ENCODE measurements around the gene RND1.

The RND1 gene

DNA sequence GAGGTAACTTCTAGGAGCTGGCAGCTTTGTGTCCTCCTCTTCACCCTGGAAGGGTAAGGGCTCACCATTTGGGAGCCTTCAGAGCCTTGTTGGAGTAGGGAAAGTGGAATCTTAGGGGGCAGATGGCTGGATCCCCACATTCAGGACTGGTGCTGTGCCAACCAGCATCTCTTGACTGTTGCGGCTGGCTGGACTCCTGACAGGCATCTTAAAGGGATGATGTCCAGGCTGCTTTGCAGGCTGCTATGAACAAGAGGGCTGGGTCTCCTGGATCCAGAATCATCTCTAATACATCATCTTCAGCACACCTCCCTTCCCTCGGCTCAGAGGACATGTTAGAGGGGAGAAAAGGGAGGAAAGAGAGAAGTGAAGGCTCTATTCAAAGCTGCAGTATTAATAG lies 43.0 kb downstream of the RND1 start:
- DNase-seq (ENCODE audit: extremely low read depth, low read depth), result no peak
- H3K4me3 ChIP-seq (replicated peaks; ENCODE audit: low read depth, low read length), result no peak overlapping the region
- TF ChIP-seq, protein P1, sequence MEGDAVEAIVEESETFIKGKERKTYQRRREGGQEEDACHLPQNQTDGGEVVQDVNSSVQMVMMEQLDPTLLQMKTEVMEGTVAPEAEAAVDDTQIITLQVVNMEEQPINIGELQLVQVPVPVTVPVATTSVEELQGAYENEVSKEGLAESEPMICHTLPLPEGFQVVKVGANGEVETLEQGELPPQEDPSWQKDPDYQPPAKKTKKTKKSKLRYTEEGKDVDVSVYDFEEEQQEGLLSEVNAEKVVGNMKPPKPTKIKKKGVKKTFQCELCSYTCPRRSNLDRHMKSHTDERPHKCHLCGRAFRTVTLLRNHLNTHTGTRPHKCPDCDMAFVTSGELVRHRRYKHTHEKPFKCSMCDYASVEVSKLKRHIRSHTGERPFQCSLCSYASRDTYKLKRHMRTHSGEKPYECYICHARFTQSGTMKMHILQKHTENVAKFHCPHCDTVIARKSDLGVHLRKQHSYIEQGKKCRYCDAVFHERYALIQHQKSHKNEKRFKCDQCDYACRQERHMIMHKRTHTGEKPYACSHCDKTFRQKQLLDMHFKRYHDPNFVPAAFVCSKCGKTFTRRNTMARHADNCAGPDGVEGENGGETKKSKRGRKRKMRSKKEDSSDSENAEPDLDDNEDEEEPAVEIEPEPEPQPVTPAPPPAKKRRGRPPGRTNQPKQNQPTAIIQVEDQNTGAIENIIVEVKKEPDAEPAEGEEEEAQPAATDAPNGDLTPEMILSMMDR (IDR thresholded peaks at IDR 0.05; ENCODE audit: low read depth, low read length, missing control alignments), result no peak

DNA sequence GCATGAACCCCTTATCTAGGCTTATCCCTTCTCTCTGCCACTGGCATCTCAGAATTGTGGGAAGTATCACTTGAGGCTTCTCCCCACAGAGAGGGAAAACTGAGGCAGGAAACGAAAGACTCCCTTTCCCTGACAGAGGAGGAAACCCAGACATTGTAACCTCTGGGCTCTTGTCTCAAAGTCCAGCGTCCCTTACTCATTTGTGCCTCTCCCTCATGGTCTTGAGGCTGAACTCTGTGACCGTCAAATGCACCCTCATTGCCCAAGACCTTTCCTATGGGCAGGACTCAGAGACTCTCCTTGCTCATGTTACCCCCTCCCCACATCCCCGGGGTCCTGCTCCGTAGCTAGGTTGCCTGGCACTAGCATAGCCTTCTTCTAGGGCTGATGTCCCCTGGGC lies 43.5 kb downstream of the RND1 start:
- TF ChIP-seq, protein P1 (IDR thresholded peaks at IDR 0.05; ENCODE audit: low read depth, low read length, missing control alignments), result no peak
- H3K4me3 ChIP-seq (replicated peaks; ENCODE audit: low read depth, low read length), result no peak overlapping the region
- DNase-seq (ENCODE audit: extremely low read depth, low read depth), result no peak

DNA sequence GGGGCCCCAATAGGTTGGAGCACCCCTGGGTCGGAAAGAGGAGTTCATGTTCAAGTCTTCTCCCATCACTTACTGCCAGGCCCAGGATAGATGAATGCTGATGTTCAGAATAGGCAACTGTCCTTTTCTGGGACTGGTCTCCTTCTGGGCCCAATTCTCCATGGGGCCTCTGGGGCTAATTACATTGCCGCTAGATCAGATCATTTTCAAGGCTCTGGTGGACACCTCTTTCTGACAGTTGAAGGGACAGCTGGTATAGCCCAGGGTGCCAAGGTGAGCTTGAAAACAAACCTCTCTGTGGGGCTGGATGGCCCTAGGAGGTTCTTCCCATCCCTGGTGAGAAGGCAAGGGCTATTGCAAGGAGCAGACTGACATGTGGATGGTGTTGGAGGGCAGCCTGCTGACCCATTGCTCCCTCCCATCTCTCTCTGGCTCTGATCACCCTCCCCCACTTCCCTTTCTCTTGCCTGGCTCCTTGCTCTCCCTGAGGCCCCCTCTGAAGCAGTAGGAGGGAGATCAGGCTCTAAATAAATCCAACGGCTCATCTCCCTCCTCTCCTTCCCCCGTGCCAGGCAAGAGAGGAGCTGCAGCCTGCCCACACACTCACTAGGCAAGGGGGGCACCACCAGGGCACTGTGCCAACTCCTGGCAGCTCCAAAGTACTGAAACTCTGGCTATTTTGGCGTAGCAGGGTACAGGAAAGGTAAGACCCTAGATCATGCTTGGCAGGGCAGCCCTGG lies 45.5 kb downstream of the RND1 start:
- no peak overlapping the region for H3K4me3 ChIP-seq (replicated peaks; ENCODE audit: low read depth, low read length)
- no peak for DNase-seq (ENCODE audit: extremely low read depth, low read depth)
- TF ChIP-seq, protein P1 (IDR thresholded peaks at IDR 0.05; ENCODE audit: low read depth, low read length, missing control alignments), result no peak

DNA sequence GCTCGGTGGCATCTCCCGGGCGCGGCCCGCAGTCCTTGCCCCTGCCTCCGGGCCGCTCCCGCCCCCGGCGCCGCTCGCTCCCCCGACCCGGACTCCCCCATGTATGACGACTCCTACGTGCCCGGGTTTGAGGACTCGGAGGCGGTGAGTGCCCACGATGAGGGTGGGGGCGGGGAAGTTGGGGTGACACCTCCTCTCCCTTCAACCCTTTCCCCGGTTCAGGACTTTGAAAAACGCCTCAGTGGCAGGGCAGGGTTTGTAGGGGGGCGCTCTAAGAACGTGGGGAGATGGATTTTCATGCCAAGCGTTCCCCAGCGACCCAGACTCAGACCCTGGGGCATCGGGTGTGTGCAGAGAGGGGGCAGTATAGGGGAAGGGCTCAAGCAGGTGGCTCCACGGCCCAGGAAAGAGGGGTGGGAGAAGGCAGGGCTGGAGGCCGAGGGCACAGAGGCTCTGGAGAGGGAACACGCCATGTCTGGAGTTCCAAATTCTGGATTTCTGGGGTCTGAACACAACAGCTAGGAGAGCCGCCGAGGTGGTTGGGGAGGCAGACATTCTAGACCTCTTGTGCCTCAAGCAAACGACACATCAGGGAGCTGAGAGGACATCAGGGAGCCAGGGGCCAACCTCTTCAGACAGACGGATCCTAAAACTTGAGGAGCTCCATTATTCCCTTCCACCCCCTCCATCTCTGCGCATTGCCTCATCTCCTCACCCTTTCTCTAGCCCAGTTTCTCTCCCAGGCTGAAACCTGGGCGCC lies 46.7 kb downstream of the RND1 start:
- DNase-seq (ENCODE audit: extremely low read depth, low read depth), result no peak
- peak overlapping the region; percentile 54 for H3K4me3 ChIP-seq (replicated peaks; ENCODE audit: low read depth, low read length)
- TF ChIP-seq, protein P1 (IDR thresholded peaks at IDR 0.05; ENCODE audit: low read depth, low read length, missing control alignments), result no peak

DNA sequence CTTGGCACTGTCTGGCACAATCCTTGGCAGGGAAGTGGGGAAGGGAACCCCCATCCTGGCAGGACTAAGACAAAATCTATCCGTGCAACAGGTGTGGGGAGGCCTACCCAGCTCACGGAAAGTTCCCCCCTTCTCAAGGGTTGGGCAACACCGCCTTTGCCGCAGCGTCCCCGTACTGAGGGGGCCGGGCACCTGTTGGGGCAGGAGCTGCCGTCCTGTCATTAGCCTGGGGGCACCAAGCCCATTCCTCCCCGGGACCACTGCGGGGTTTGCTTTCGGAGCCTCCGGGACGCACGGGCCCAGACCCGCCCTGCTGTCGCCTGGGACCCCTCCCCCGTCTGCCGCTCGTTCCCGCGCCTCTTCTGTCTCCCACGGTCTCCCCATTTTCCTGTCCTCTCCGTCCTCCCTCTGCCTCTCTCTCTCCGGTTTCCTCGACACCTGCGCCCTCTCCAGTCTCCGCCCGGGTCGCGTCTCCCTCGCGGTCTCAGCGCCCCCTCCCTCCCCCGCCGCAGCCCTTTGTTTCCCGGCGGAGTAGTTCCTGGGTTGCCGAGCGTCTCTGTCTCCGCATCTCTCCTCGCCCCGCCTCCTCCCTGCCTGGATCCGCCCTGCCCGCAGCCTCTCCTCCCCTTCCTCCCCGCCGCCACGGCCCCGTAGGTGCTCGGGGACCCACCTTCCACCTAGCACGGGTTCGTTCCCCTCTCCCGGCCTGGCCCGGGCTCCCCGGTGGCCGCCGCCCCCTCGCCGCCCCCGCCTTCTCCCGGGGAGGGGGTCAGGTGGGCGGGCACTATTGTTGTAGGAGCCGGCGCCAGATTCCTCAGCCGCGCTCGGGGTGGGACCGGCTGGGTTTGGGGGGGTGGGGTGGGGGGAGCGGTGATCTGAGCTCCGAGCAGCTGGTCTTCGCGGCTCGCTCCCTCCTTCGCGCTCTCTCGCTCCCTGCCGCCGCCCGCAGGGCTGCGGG lies 47.5 kb downstream of the RND1 start, which contains the start of gene CACNB3:
Gene CACNB3 (plus strand): TSS at position 624 of the 958 bp plus-strand sequence. CDS start 434 bp downstream, outside the sequence.
- TF ChIP-seq, protein P1 (IDR thresholded peaks at IDR 0.05; ENCODE audit: low read depth, low read length, missing control alignments), result no peak
- no peak for DNase-seq (ENCODE audit: extremely low read depth, low read depth)

DNA sequence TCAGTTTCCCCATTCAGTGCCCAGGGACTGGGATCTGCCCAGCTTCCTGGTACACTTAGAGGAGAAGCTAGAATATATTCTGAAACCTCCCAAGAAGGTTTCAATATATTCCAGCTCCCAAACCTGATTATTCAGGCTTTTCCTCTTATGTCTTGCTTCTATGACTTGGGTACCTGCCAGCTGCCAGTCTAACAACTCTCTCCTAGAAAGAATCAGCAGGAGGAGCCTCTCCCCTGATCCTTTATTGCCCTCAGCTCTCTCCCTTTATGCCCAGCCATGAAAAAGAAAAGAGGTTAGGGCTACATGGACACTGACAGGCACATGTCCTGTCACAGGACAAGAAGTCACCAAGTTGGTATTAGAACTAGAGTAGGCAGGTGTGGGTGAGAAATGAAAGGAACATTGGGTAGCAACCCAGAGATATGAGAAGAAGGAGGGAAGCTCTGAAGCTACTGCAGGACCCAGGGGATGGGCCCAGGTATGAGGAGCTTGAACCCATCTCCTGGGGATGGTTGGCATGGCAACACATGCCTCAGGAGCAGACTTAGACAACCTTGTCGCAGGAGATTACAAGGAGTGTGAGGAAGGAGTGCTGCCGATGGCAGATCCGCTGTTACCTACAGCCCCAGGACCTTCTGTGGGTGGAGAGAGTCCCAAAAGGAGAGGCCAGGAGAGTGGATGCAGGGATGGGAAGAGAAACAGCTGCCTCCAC lies 49.4 kb downstream of the RND1 start:
- no peak for DNase-seq (ENCODE audit: extremely low read depth, low read depth)
- TF ChIP-seq, protein P1 (IDR thresholded peaks at IDR 0.05; ENCODE audit: low read depth, low read length, missing control alignments), result no peak
- H3K4me3 ChIP-seq (replicated peaks; ENCODE audit: low read depth, low read length), result peak overlapping the region; percentile 83

More for the DNA sequence above, 47.5 kb downstream of the RND1 start, which contains the start of gene CACNB3:
- peak within 1 kb of the TSS; percentile 54 for H3K4me3 ChIP-seq (replicated peaks; ENCODE audit: low read depth, low read length)
